Measurements from ENCODE around the gene LAMP2. TPM values are rescaled to one million over a fixed set of nuclear protein-coding genes. Genes with fewer than 3 reads are reported as not detected.
"Not testable (repeated sequence)": the region's sequence is repeated elsewhere in the genome, so short reads cannot be mapped to it uniquely, and the experiment has no call there.

The LAMP2 gene
- total and polyA plus RNA-seq, 2 donors (not counting 3 experiments of a cell fraction or from before 2014, with no cell fraction given), result 108 to 135 TPM

- Histone ChIP-seq H3K4me3 (replicated peaks in 1 of 3; ENCODE audit: insufficient read depth in 1 of 3, low read depth in 1 of 3, low read length in 3 of 3) (no peak overlapping the region), H3K79me2 (ENCODE audit: control insufficient read depth, insufficient read depth, low read length) (no peaks in the 10 kb centered on the region), H3K4me2 (ENCODE audit: insufficient read depth, low read length) (no peak overlapping the region), H3K9me3 (replicated peaks; ENCODE audit: control insufficient read depth, insufficient read depth, low read length) (no peaks in the 10 kb centered on the region), H3K36me3 (ENCODE audit: control insufficient read depth in 2 of 2, extremely low read depth in 1 of 2, insufficient read depth in 2 of 2, low read length in 2 of 2) (no peaks in the 10 kb centered on the region), H3K9ac (replicated peaks; ENCODE audit: extremely low read depth, insufficient read depth, low read length) (no peak overlapping the region), H3K27ac (ENCODE audit: insufficient read depth, low read depth, low read length) (no peak overlapping the region), H3K27me3 (ENCODE audit: control insufficient read depth in 2 of 2, insufficient read depth in 2 of 2, low read length in 2 of 2) (no peaks in the 10 kb centered on the region), H3K4me1 (ENCODE audit: control insufficient read depth, extremely low read depth, insufficient read depth, low read length) (peaks cover 3% of the 10 kb centered on the region), H2AFZ (ENCODE audit: low read depth, low read length) (peak overlapping the region; percentile 65), H3K9me1 (replicated peaks; ENCODE audit: control insufficient read depth, extremely low read depth, insufficient read depth, low read length) (no peaks in the 10 kb centered on the region), H4K20me1 (replicated peaks; ENCODE audit: control insufficient read depth, extremely low read depth, insufficient read depth, low read length) (no peaks in the 10 kb centered on the region)
- TF ChIP-seq FOS (IDR thresholded peaks at IDR 0.05; ENCODE audit: borderline replicate concordance, insufficient read depth, low read length), result no peak
- no peak for TF ChIP-seq CTCF (IDR thresholded peaks at IDR 0.05; ENCODE audit: extremely low read depth in 1 of 2, insufficient read depth in 1 of 2, low read depth in 1 of 2, low read length in 2 of 2)
- TF ChIP-seq MYC (IDR thresholded peaks at IDR 0.05; ENCODE audit: low read depth, low read length), result no peak
- no peak for TF ChIP-seq POLR2AphosphoS5 (IDR thresholded peaks at IDR 0.05; ENCODE audit: insufficient read depth, low read depth, low read length)
- TF ChIP-seq JUN (IDR thresholded peaks at IDR 0.05; ENCODE audit: borderline replicate concordance, insufficient read depth, insufficient read length, low read depth), result no peak
- TF ChIP-seq GATA2 (IDR thresholded peaks at IDR 0.05; ENCODE audit: insufficient read depth, insufficient read length, low read depth, low read length), result no peak
- no peak for TF ChIP-seq POLR2A (IDR thresholded peaks at IDR 0.05; ENCODE audit: low read depth, low read length)
- no peak for TF ChIP-seq MAX (IDR thresholded peaks at IDR 0.05; ENCODE audit: insufficient read depth, insufficient read length)
- TF ChIP-seq EZH2 (IDR thresholded peaks at IDR 0.05; ENCODE audit: borderline replicate concordance, low read depth, low read length, severe bottlenecking), result no peak
- intact Hi-C loops (cut with micrococcal nuclease) (loop anchor here (5.0 kb wide), 1 partner anchor 293 kb away; no protein-coding TSS in a partner anchor), dilution Hi-C loops (cut with MboI; ENCODE audit: extremely low pct_ligation_motif_present, low sequenced_read_pairs) (no loop called here)
- POLR2A ChIA-PET, result no interaction called here
- FAIRE-seq (no peak), DNase-seq (ENCODE audit: low read depth, low spot score) (no peak)
- BruUV-seq (replicated peaks), result no TSS peak
- CTCF ChIA-PET, result interaction anchor here (1.1 to 2.5 kb wide), 2 partner anchors 13 to 164 kb away, joined by 4 to 10 read pairs; no protein-coding TSS in a partner anchor
Measured at GRCh38 chrX:120499301-120500072, 30.4 kb upstream of the LAMP2 start.

- H3K4me2 ChIP-seq (ENCODE audit: insufficient read depth, low read length); H3K79me2 ChIP-seq (ENCODE audit: control insufficient read depth, insufficient read depth, low read length); DNase-seq (ENCODE audit: low read depth, low spot score); H2AFZ ChIP-seq (ENCODE audit: low read depth, low read length); H3K9ac ChIP-seq (replicated peaks; ENCODE audit: extremely low read depth, insufficient read depth, low read length); BruUV-seq (replicated peaks); H3K27me3 ChIP-seq (ENCODE audit: control insufficient read depth in 2 of 2, insufficient read depth in 2 of 2, low read length in 2 of 2); intact Hi-C loops (cut with micrococcal nuclease); dilution Hi-C loops (cut with MboI; ENCODE audit: extremely low pct_ligation_motif_present, low sequenced_read_pairs); H4K20me1 ChIP-seq (replicated peaks; ENCODE audit: control insufficient read depth, extremely low read depth, insufficient read depth, low read length); H3K36me3 ChIP-seq (ENCODE audit: control insufficient read depth in 2 of 2, extremely low read depth in 1 of 2, insufficient read depth in 2 of 2, low read length in 2 of 2); H3K27ac ChIP-seq (ENCODE audit: insufficient read depth, low read depth, low read length); FAIRE-seq; POLR2A ChIA-PET; H3K9me1 ChIP-seq (replicated peaks; ENCODE audit: control insufficient read depth, extremely low read depth, insufficient read depth, low read length); CTCF ChIA-PET; H3K4me3 ChIP-seq (replicated peaks in 1 of 3; ENCODE audit: insufficient read depth in 1 of 3, low read depth in 1 of 3, low read length in 3 of 3); H3K9me3 ChIP-seq (replicated peaks; ENCODE audit: control insufficient read depth, insufficient read depth, low read length): not testable (repeated sequence)
- peaks cover 13% of the 10 kb centered on the region for H3K4me1 ChIP-seq (ENCODE audit: control insufficient read depth, extremely low read depth, insufficient read depth, low read length)
Measured at GRCh38 chrX:120490119-120490518, 21.0 kb upstream of the LAMP2 start.

All from endothelial cell of umbilical vein (primary cell).